Activated naive CD8-positive, alpha-beta T cell (primary cell): ENCODE data around the gene CTNNA2.

Experiments
- H3K27ac Mint-ChIP-seq: one replicate; pipeline ENCODE4 v1.8.0; 2021; ENCODE audit warnings: mixed read lengths
- H3K27me3 Mint-ChIP-seq: one replicate; pipeline ENCODE4 v1.8.0; 2021; ENCODE audit warnings: mixed read lengths
- H3K36me3 Mint-ChIP-seq: one replicate; pipeline ENCODE4 v1.8.0; 2021; ENCODE audit warnings: mixed read lengths
- H3K4me1 Mint-ChIP-seq: one replicate; pipeline ENCODE4 v1.8.0; 2021; ENCODE audit warnings: low read depth, mixed read lengths
- H3K4me3 Mint-ChIP-seq: one replicate; pipeline ENCODE4 v1.8.0; 2021; ENCODE audit warnings: mild to moderate bottlenecking, mixed read lengths
- H3K9me3 Mint-ChIP-seq: one replicate; pipeline ENCODE4 v1.8.0; 2021; ENCODE audit warnings: low read depth, mixed read lengths

CTNNA2 gene

DNA sequence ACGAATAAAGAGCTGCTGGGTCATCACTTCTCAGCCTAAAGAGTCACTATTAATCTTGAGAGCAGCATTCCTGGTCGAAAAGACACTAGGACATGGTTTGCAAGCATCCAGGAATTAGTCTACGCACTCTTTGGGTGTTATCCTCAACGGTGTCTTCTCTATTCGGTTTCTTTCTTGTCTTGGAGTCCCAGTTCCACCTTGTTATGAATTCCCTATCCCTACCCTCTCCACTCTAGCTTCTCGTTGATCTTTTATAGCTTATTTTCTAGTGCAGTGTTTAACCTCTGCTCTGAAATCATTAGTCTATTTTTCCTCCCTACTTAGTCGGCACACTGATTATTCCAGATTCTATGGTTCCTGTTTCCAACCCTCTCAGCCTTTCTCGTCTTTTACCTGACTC lies 949.8 kb downstream of the CTNNA2 start:
- Mint-ChIP-seq H3K4me1 (no peaks in the 10 kb centered on the region), H3K4me3 (no peak overlapping the region), H3K9me3 (peaks cover 5% of the 10 kb centered on the region), H3K36me3 (no peaks in the 10 kb centered on the region), H3K27me3 (no peaks in the 10 kb centered on the region), H3K27ac (no peak overlapping the region)

- H3K36me3 Mint-ChIP-seq, result no peaks in the 10 kb centered on the region
- no peaks in the 10 kb centered on the region for H3K27me3 Mint-ChIP-seq
- no peak overlapping the region for H3K4me3 Mint-ChIP-seq
- H3K27ac Mint-ChIP-seq, result no peak overlapping the region
- peaks cover 5% of the 10 kb centered on the region for H3K9me3 Mint-ChIP-seq
- no peaks in the 10 kb centered on the region for H3K4me1 Mint-ChIP-seq
Measured at GRCh38 chr2:80464275-80464674, 951.4 kb downstream of the CTNNA2 start.

DNA sequence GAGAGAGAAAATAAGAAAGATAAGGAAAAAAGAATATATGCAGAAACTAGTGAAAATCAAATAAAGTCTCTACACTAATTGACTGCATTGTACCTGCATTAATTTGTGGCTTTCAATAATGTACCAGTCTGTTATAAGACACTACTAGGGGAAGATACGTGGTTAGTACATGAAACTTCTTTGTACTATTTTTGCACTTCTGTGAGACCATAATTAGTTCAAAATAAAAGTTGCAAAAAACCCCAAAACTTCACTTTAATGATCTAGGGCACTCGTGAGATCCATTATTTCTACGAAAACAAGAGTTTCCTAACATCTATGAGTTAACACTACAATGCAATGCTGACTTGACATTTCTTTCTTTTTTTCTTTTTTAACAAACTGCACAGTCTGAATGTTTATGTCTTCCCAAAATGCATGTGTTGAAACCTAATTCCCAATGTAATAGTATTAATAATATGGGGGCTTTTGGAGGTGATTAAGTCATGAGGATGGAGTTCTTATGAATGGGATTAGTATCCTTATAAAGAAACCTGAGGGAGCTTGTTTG lies 954.5 kb downstream of the CTNNA2 start:
- H3K9me3 Mint-ChIP-seq, result peaks cover 17% of the 10 kb centered on the region
- no peak overlapping the region for H3K4me3 Mint-ChIP-seq
- no peaks in the 10 kb centered on the region for H3K36me3 Mint-ChIP-seq
- no peak overlapping the region for H3K27ac Mint-ChIP-seq
- H3K27me3 Mint-ChIP-seq, result no peaks in the 10 kb centered on the region
- H3K4me1 Mint-ChIP-seq, result no peaks in the 10 kb centered on the region

GRCh38 chr2:80469428-80469827 lies 956.6 kb downstream of the CTNNA2 start:
- H3K27ac Mint-ChIP-seq, result no peak overlapping the region
- no peaks in the 10 kb centered on the region for H3K27me3 Mint-ChIP-seq
- no peak overlapping the region for H3K4me3 Mint-ChIP-seq
- no peaks in the 10 kb centered on the region for H3K36me3 Mint-ChIP-seq
- H3K9me3 Mint-ChIP-seq, result peaks cover 12% of the 10 kb centered on the region
- no peaks in the 10 kb centered on the region for H3K4me1 Mint-ChIP-seq

GRCh38 chr2:80473069-80473468 lies 960.2 kb downstream of the CTNNA2 start:
- Mint-ChIP-seq H3K4me3 (no peak overlapping the region), H3K36me3 (no peaks in the 10 kb centered on the region), H3K4me1 (no peaks in the 10 kb centered on the region), H3K27me3 (no peaks in the 10 kb centered on the region), H3K9me3 (peaks cover 12% of the 10 kb centered on the region), H3K27ac (no peak overlapping the region)

GRCh38 chr2:80473796-80474195 lies 960.9 kb downstream of the CTNNA2 start:
- H3K9me3 Mint-ChIP-seq, result peaks cover 12% of the 10 kb centered on the region
- H3K36me3 Mint-ChIP-seq, result no peaks in the 10 kb centered on the region
- H3K4me3 Mint-ChIP-seq, result no peak overlapping the region
- H3K27me3 Mint-ChIP-seq, result no peaks in the 10 kb centered on the region
- H3K27ac Mint-ChIP-seq, result no peak overlapping the region
- H3K4me1 Mint-ChIP-seq, result no peaks in the 10 kb centered on the region

DNA sequence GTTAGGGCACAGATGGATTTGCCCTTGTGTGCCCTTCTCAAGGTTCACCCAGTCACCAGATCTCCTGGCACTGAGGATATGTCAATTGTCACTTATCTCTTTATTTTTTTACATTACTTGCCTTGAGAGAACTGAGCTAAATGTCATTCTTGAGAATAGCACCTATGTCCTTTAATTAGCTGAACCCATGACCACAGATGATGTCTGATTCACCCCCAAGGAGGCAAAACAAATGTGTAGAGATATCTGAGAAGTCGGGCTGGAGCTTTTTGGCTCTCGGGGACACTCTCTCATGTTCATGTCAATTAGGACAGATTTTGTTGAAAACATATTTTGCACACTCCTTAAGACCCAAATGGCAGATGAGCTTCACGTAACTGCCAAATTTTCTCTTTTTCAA lies 963.1 kb downstream of the CTNNA2 start:
- Mint-ChIP-seq H3K27me3 (no peaks in the 10 kb centered on the region), H3K4me1 (no peaks in the 10 kb centered on the region), H3K36me3 (no peaks in the 10 kb centered on the region), H3K27ac (no peak overlapping the region), H3K4me3 (no peak overlapping the region), H3K9me3 (peaks cover 7% of the 10 kb centered on the region)

DNA sequence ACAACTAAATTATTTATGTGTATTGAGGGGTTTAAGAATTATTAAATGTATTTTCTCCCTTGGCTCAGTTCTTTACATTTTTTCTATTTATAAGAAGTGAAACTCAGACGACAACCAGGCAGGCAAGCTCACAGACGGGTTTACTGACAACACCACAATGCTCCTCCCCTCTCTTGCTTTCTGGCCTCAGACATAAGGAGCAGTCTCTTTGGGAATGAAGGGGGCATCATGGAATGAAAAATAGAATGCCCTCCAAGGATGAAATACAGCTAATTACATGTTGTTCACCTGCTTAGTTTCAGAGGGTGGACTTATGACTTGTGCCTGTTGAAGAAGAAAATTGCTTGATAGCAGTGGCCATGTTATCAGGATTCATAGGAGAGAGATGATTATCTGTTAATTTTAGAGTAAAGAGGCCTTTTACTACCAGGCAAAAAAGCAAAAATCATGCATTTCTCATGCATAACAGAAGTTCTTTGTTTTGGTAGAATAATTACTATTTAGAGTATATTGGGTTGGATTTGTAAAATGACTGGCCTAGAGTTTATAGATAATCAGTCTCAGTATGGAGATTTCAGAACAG lies 963.8 kb downstream of the CTNNA2 start:
- H3K27ac Mint-ChIP-seq, result no peak overlapping the region
- peaks cover 1% of the 10 kb centered on the region for H3K9me3 Mint-ChIP-seq
- H3K36me3 Mint-ChIP-seq, result no peaks in the 10 kb centered on the region
- no peak overlapping the region for H3K4me3 Mint-ChIP-seq
- H3K4me1 Mint-ChIP-seq, result no peaks in the 10 kb centered on the region
- no peaks in the 10 kb centered on the region for H3K27me3 Mint-ChIP-seq

DNA sequence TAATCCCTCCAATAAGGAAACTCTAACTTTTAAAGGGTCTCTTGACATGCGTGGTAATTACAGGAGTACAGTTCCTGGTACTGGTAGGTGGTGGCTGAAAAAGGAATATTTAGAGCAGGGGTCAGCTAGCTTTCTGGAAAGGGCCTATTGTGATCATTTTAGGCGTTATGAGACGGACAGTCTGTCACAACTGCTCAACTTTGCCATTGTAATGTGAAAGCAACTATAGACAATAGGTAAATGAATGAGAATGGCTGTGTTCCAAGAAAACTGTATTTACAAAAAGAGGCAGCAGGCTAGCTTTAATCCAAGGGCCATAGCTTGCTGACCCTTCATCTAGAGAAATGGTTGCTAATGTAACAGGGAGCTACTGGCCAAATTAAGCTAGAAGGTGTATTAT lies 969.4 kb downstream of the CTNNA2 start:
- Mint-ChIP-seq H3K9me3 (peaks cover 6% of the 10 kb centered on the region), H3K4me3 (no peak overlapping the region), H3K27ac (no peak overlapping the region), H3K27me3 (no peaks in the 10 kb centered on the region), H3K4me1 (no peaks in the 10 kb centered on the region), H3K36me3 (no peaks in the 10 kb centered on the region)

GRCh38 chr2:80489717-80490116 lies 976.9 kb downstream of the CTNNA2 start:
- Mint-ChIP-seq H3K27ac (no peak overlapping the region), H3K36me3 (no peaks in the 10 kb centered on the region), H3K27me3 (no peaks in the 10 kb centered on the region), H3K4me1 (no peaks in the 10 kb centered on the region), H3K4me3 (no peak overlapping the region), H3K9me3 (no peaks in the 10 kb centered on the region)

DNA sequence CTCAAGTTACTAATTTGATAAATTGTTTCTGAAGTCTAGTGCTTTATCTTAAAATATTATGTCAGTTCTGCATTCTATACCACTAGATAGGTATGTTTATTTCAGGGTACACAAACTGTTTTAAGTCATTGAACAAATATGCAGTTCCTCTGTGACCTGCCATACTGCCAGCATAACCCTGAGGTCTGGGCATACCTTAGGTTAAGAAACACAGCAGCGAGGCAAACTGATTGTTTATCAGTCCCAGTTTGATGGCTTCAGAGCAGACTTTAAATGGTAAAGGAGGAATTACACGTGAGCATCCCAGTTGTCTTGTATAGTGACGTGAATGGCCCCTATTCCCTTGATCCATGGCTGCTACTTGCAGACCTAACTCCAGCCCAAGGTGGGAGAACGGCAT lies 978.1 kb downstream of the CTNNA2 start:
- Mint-ChIP-seq H3K4me1 (no peaks in the 10 kb centered on the region), H3K27me3 (no peaks in the 10 kb centered on the region), H3K4me3 (no peak overlapping the region), H3K27ac (no peak overlapping the region), H3K36me3 (no peaks in the 10 kb centered on the region), H3K9me3 (no peaks in the 10 kb centered on the region)

DNA sequence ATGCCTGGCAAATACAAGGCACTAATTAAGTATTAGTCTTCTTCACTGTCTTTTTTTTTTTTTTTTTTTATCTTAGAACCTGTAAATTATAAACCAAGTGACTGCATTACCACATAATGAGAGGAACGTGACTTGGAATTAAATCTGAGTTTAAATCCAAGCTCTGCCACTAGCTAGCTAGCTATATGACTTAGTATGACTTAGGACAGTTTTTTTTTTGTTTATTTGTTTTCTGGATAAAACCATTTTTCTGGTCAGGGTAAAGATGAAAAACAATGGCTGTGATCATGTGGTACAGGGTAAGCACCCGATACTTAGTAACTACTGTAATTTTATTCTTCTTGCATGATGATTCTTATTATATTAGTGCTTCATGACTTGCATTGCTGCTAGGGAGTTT lies 983.5 kb downstream of the CTNNA2 start:
- no peaks in the 10 kb centered on the region for H3K4me1 Mint-ChIP-seq

GRCh38 chr2:80496775-80497174 lies 983.9 kb downstream of the CTNNA2 start:
- Mint-ChIP-seq H3K4me3 (no peak overlapping the region), H3K27ac (no peak overlapping the region), H3K9me3 (no peaks in the 10 kb centered on the region), H3K36me3 (no peaks in the 10 kb centered on the region), H3K27me3 (no peaks in the 10 kb centered on the region), H3K4me1 (no peaks in the 10 kb centered on the region)

More for the DNA sequence above, 983.5 kb downstream of the CTNNA2 start:
- Mint-ChIP-seq H3K27me3 (no peaks in the 10 kb centered on the region), H3K4me3 (no peak overlapping the region), H3K27ac (no peak overlapping the region), H3K36me3 (no peaks in the 10 kb centered on the region), H3K9me3 (no peaks in the 10 kb centered on the region)

DNA sequence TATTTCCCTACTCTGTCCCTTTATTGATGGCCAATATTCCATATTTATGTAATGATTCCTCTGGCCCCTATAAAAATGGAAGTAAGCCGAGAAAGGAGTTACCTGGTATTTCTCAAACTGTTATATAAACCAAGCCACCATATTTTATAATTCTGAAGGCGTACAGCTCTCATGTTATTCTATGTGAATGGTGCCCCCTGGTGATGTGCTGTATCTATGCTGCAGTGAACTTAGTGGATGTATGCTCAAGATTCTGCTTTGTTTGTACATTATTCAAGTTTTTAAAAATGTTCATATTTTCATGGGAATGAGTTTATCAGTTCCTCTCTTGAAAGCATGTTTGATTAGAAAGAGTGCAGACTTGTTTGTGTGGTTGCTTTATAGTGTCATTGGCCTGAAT lies 986.2 kb downstream of the CTNNA2 start:
- no peaks in the 10 kb centered on the region for H3K36me3 Mint-ChIP-seq
- H3K9me3 Mint-ChIP-seq, result no peaks in the 10 kb centered on the region
- H3K27me3 Mint-ChIP-seq, result no peaks in the 10 kb centered on the region
- no peak overlapping the region for H3K27ac Mint-ChIP-seq
- no peaks in the 10 kb centered on the region for H3K4me1 Mint-ChIP-seq
- H3K4me3 Mint-ChIP-seq, result no peak overlapping the region

- no peaks in the 10 kb centered on the region for H3K4me1 Mint-ChIP-seq
- H3K36me3 Mint-ChIP-seq, result no peaks in the 10 kb centered on the region
- H3K27me3 Mint-ChIP-seq, result no peaks in the 10 kb centered on the region
- H3K4me3 Mint-ChIP-seq, result no peak overlapping the region
- H3K9me3 Mint-ChIP-seq, result peaks cover 5% of the 10 kb centered on the region
- H3K27ac Mint-ChIP-seq, result no peak overlapping the region
Measured at GRCh38 chr2:80501874-80502624, 989.2 kb downstream of the CTNNA2 start.

DNA sequence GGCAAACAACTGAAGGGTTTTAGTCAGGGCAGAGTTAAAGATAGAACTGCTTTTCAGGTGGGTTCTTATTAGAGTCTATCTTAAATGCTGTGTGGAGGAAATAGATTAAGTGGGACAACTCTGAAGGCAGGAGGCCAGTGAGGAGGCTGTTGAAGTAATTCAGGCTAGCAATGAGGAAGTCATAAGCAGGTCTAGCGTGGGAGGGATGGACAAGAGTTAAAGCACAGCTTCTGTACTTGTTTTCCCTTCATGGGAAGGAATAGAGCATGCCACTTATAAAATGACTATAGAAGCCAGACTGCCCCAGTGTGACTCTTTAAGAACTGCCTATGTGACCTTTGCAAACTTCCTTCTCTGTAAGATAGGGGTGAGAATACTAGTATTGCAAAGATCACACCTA lies 993.7 kb downstream of the CTNNA2 start:
- no peaks in the 10 kb centered on the region for H3K36me3 Mint-ChIP-seq
- H3K4me1 Mint-ChIP-seq, result no peaks in the 10 kb centered on the region
- no peaks in the 10 kb centered on the region for H3K27me3 Mint-ChIP-seq
- no peak overlapping the region for H3K4me3 Mint-ChIP-seq
- H3K9me3 Mint-ChIP-seq, result peaks cover 14% of the 10 kb centered on the region
- no peak overlapping the region for H3K27ac Mint-ChIP-seq
